Right lobe of liver (tissue), 6 donors: ENCODE results near the gene TOM1L2. TPM values are rescaled to one million over a fixed set of nuclear protein-coding genes. Genes with fewer than 3 reads are reported as not detected.
"Not testable (repeated sequence)": the region's sequence is repeated elsewhere in the genome, so short reads cannot be mapped to it uniquely, and the experiment has no call there.

Experiments used
- ATAC-seq, 4 donors: fragments of 200-7000 bp; cut with Tn5 transposase; one replicate each; pipeline ENCODE4 v1.9.1; 2020; ENCODE audit warnings: mild to moderate bottlenecking in 4 of 4, moderate library complexity in 4 of 4
- DNase-seq, 3 donors: peaks; one replicate each; pipeline ENCODE4 v3.0.0-alpha.2; 2020
- H3K27ac ChIP-seq, 3 donors: fragments of 200-600 bp; one replicate each; pipeline ENCODE4 v1.8.0; 2022
- H3K27me3 ChIP-seq, 2 donors: fragments of 200-600 bp; one replicate each; pipeline ENCODE4 v1.8.0; 2022
- H3K36me3 ChIP-seq, 4 donors: fragments of 200-600 bp; sonication (generic) in 1 of 4; one replicate each; pipeline versions ENCODE4 v1.5.1 to v1.8.0; 2017 to 2022; ENCODE audit warnings: control low read depth in 1 of 4
- H3K4me1 ChIP-seq, 4 donors: fragments of 200-600 bp; sonication (generic) in 1 of 4; one replicate each; pipeline versions ENCODE4 v1.5.1 to v1.8.0; 2017 to 2022; ENCODE audit warnings: control low read depth in 1 of 4
- H3K4me3 ChIP-seq, 3 donors: fragments of 200-600 bp; one replicate each; pipeline ENCODE4 v1.8.0; 2022
- H3K9me3 ChIP-seq, 4 donors: fragments of 200-600 bp; sonication (generic) in 1 of 4; one replicate each; pipeline versions ENCODE4 v1.5.1 to v1.8.0; 2017 to 2022; ENCODE audit warnings: control low read depth in 1 of 4
- CTCF ChIP-seq, 4 donors: fragments of 200-600 bp in 3 of 4; fragments of 450-650 bp in 1 of 4; IDR thresholded peaks; one replicate each; pipeline versions ENCODE4 v1.5.1 to v1.8.0; 2016 to 2022; ENCODE audit warnings: antibody characterized with exemption in 4 of 4, mild to moderate bottlenecking in 2 of 4
- POLR2A ChIP-seq: fragments of 450-650 bp; IDR thresholded peaks from one replicate; pipeline ENCODE4 v1.6.1; 2017; ENCODE audit warnings: antibody characterized with exemption, mild to moderate bottlenecking
- WGBS: methylation state at CpG from one replicate; pipeline ENCODE4 v1.1.6; 2018; ENCODE audit warnings: low coverage, low lambda C conversion rate; ENCODE audit not compliant: insufficient coverage; ENCODE audit errors: missing lambda C conversion rate; 5-methylcytosine and 5-hydroxymethylcytosine counted together
- intact Hi-C, 2 donors: fragments of 100-400 bp; cut with DNase I; formaldehyde crosslinking; loops; one replicate each; pipeline versions ENCODE4 v1.11.2 to v1.14.1; 2022
- total RNA-seq, 6 experiments: library from RNA; depleted of rRNA in 2 of 6; stranded (reverse); fragments of >200 nt in 2 of 6; fragmentation: NEBNext Ultra II Directional in 3 of 6; extraction: Animal tissue kit (Norgen Biotek cat#: 25700) in 3 of 6; gene quantifications; one replicate each; pipeline versions ENCODE4 v1.1.0 to v1.2.4, GENCODE V29; 2016 to 2023
- donor health status: DM: no; HTN: yes; CAD: no.
- donor health status: DM: no; HTN: no; CAD: no.
- donor health status: DM: no; HTN: no; CAD: no.
- donor health status: DM: no; HTN: yes; CAD: no.
- donor health status: DM: no; HTN: yes; CAD: no.

TOM1L2 gene
- total RNA-seq, 6 experiments from 2014 or later: 13.5 to 21.2 (median 16.0) TPM

- Histone ChIP-seq H3K36me3 (no peaks in the 10 kb centered on the region), H3K4me3 (no peak overlapping the region), H3K27me3 (no peaks in the 10 kb centered on the region), H3K27ac (no peak overlapping the region), H3K4me1 (peaks cover 0 to 14% (median 5%) of the 10 kb centered on the region in 4 donors), H3K9me3 (no peaks in the 10 kb centered on the region)
- DNase-seq (peak in 1 of 3 donors; percentile 64), ATAC-seq (peak; percentile 46 to 97 (median 75))
- TF ChIP-seq POLR2A (no peak), CTCF (IDR thresholded peaks at IDR 0.05) (no peak)
- intact Hi-C loops: no loop called here
- 26% methylated on average over 3 of the region's 4 CpGs for WGBS
Measured at GRCh38 chr17:17913695-17914332, 58.4 kb downstream of the TOM1L2 start.

GRCh38 chr17:17912336-17912735, 59.9 kb downstream of the TOM1L2 start:
- intact Hi-C loops, ATAC-seq, H3K27ac ChIP-seq, H3K9me3 ChIP-seq, H3K4me3 ChIP-seq, DNase-seq, H3K27me3 ChIP-seq, H3K36me3 ChIP-seq: not testable (repeated sequence)
- H3K4me1 ChIP-seq: peaks cover 0 to 22% (median 5%) of the 10 kb centered on the region in 4 donors
- no CpG with 5 or more reads among the region's 27 CpGs for WGBS

GRCh38 chr17:17911001-17911613, 61.1 kb downstream of the TOM1L2 start:
- intact Hi-C loops: no loop called here
- WGBS: 49% methylated on average over 4 of the region's 10 CpGs

GRCh38 chr17:17910060-17910459, 62.1 kb downstream of the TOM1L2 start:
- DNase-seq: no peak

More at GRCh38 chr17:17911001-17911613, 61.1 kb downstream of the TOM1L2 start:
- H3K4me3 ChIP-seq: no peak overlapping the region
- H3K27ac ChIP-seq: peak overlapping the region in 2 of 3 donors; percentile 31 to 70
- H3K9me3 ChIP-seq: no peaks in the 10 kb centered on the region
- ATAC-seq (peak; percentile 45 to 85 (median 70)), DNase-seq (no peak)
- no peaks in the 10 kb centered on the region for H3K27me3 ChIP-seq
- TF ChIP-seq CTCF (IDR thresholded peaks at IDR 0.05) (no peak), POLR2A (no peak)
- no peaks in the 10 kb centered on the region for H3K36me3 ChIP-seq
- H3K4me1 ChIP-seq: peaks cover 0 to 32% (median 9%) of the 10 kb centered on the region in 4 donors

More at GRCh38 chr17:17910060-17910459, 62.1 kb downstream of the TOM1L2 start:
- H3K27me3 ChIP-seq: no peaks in the 10 kb centered on the region
- intact Hi-C loops: no loop called here
- 38% methylated on average over 4 of the region's 4 CpGs for WGBS
- no peak overlapping the region for H3K4me3 ChIP-seq
- H3K9me3 ChIP-seq: no peaks in the 10 kb centered on the region
- no peak for ATAC-seq
- peaks cover 0 to 37% (median 9%) of the 10 kb centered on the region in 4 donors for H3K4me1 ChIP-seq
- no peak overlapping the region for H3K27ac ChIP-seq
- TF ChIP-seq CTCF (IDR thresholded peaks at IDR 0.05) (no peak), POLR2A (no peak)
- no peaks in the 10 kb centered on the region for H3K36me3 ChIP-seq
